NCI-H187 treated with DMSO at 0.1 percent for 48 hours (cell line): ENCODE data around the gene DAW1.
"Not testable (repeated sequence)": the region's sequence is repeated elsewhere in the genome, so short reads cannot be mapped to it uniquely, and the experiment has no call there.

Experiments used
- DNase-seq: peaks from one replicate; lab custom pipeline; 2025; lab: John Stamatoyannopoulos, UW

The DAW1 gene

GRCh38 chr2:227871375-227871791, at the start of gene DAW1:
TSS of gene DAW1 (plus strand) at chr2:227871631. CDS start at chr2:227871690, 59 bp downstream.
- no peak for DNase-seq

- DNase-seq, result no peak
Observed at GRCh38 chr2:227822416-227823003, 48.9 kb upstream of the DAW1 start.

GRCh38 chr2:227823922-227824321, 47.5 kb upstream of the DAW1 start:
- no peak for DNase-seq

- no peak for DNase-seq
Observed at GRCh38 chr2:227824711-227825110, 46.7 kb upstream of the DAW1 start.

GRCh38 chr2:227826019-227826521, 45.4 kb upstream of the DAW1 start:
- no peak for DNase-seq

GRCh38 chr2:227826563-227826962, 44.9 kb upstream of the DAW1 start:
- no peak for DNase-seq

- no peak for DNase-seq
Observed at GRCh38 chr2:227827143-227827542, 44.3 kb upstream of the DAW1 start.

- no peak for DNase-seq
Observed at GRCh38 chr2:227828477-227828912, 42.9 kb upstream of the DAW1 start.

- no peak for DNase-seq
Observed at GRCh38 chr2:227829337-227829736, 42.1 kb upstream of the DAW1 start.

GRCh38 chr2:227834423-227834822, 37.0 kb upstream of the DAW1 start:
- no peak for DNase-seq

GRCh38 chr2:227834916-227835650, 36.3 kb upstream of the DAW1 start:
- no peak for DNase-seq

- DNase-seq, result not testable (repeated sequence)
Observed at GRCh38 chr2:227839339-227840129, 31.9 kb upstream of the DAW1 start.

GRCh38 chr2:227846831-227847230, 24.6 kb upstream of the DAW1 start:
- no peak for DNase-seq

GRCh38 chr2:227848146-227848545, 23.3 kb upstream of the DAW1 start:
- DNase-seq, result no peak

GRCh38 chr2:227848586-227848985, 22.8 kb upstream of the DAW1 start:
- DNase-seq, result no peak

- DNase-seq, result no peak
Observed at GRCh38 chr2:227849906-227850305, 21.5 kb upstream of the DAW1 start.

- DNase-seq, result no peak
Observed at GRCh38 chr2:227853204-227853629, 18.2 kb upstream of the DAW1 start.

- peak; percentile 42 for DNase-seq
Observed at GRCh38 chr2:227853765-227854271, 17.6 kb upstream of the DAW1 start.

- no peak for DNase-seq
Observed at GRCh38 chr2:227855440-227855839, 16.0 kb upstream of the DAW1 start.

- no peak for DNase-seq
Observed at GRCh38 chr2:227856697-227857096, 14.7 kb upstream of the DAW1 start.

GRCh38 chr2:227860221-227860641, 11.2 kb upstream of the DAW1 start:
- DNase-seq, result no peak

- no peak for DNase-seq
Observed at GRCh38 chr2:227861011-227861410, 10.4 kb upstream of the DAW1 start.
